Thyroid gland (tissue), 4 donors: ENCODE data around the gene NKX2-3. TPM values are rescaled to one million over a fixed set of nuclear protein-coding genes. Genes with fewer than 3 reads are reported as not detected.

Experiments
- DNase-seq, 2 donors: peaks; one replicate each; pipeline ENCODE4 v3.0.0-alpha.2; 2019
- H3K27ac ChIP-seq, 3 donors: fragments of 200-600 bp; sonication (generic); 1 replicate in 2 of 3; 2 replicates in 1 of 3; pipeline ENCODE4 v1.5.1; 2016 to 2019; ENCODE audit warnings: mild to moderate bottlenecking in 1 of 3, moderate library complexity in 1 of 3
- H3K27me3 ChIP-seq: fragments of 200-600 bp; sonication (generic); one replicate; pipeline ENCODE4 v1.5.1; 2019
- H3K36me3 ChIP-seq, 2 donors: fragments of 200-600 bp; sonication (generic); one replicate each; pipeline ENCODE4 v1.5.1; 2016 to 2019
- H3K4me1 ChIP-seq, 2 donors: fragments of 200-600 bp; sonication (generic); one replicate each; pipeline ENCODE4 v1.5.1; 2017 to 2019
- H3K4me3 ChIP-seq, 3 donors: fragments of 200-600 bp; sonication (generic); replicated peaks in 1 of 3; 1 replicate in 2 of 3; 2 replicates in 1 of 3; pipeline ENCODE4 v1.5.1; 2016; ENCODE audit warnings: mild to moderate bottlenecking in 1 of 3
- H3K9me3 ChIP-seq: fragments of 200-600 bp; sonication (generic); one replicate; pipeline ENCODE4 v1.5.1; 2017
- POLR2A ChIP-seq, 2 donors: fragments of 450-650 bp; IDR thresholded peaks; one replicate each; pipeline ENCODE4 v1.6.1; 2017; ENCODE audit warnings: antibody characterized with exemption in 2 of 2, mild to moderate bottlenecking in 2 of 2, moderate library complexity in 1 of 2
- WGBS, 2 donors: methylation state at CpG; one replicate each; pipeline ENCODE4 v1.1.5; 2017; 5-methylcytosine and 5-hydroxymethylcytosine counted together
- intact Hi-C: fragments of 100-400 bp; cut with DNase I; formaldehyde crosslinking; loops from one replicate; pipeline ENCODE4 v1.15.1; 2023
- total RNA-seq, 4 donors: library from RNA; depleted of rRNA; stranded (reverse); fragments of >200 nt; gene quantifications; one replicate each; pipeline ENCODE4 v1.2.3, GENCODE V29; 2016
- TF ChIP-seq, protein P1 (sequence below), 6 experiments: fragments of 200-600 bp in 3 of 6; fragments of 450-650 bp in 3 of 6; sonication (generic) in 3 of 6; IDR thresholded peaks; one replicate each; pipeline ENCODE4 v1.5.1; 2016 to 2019; ENCODE audit warnings: antibody characterized with exemption in 6 of 6, mild to moderate bottlenecking in 2 of 6, inconsistent platforms in 1 of 6, moderate library complexity in 1 of 6

The NKX2-3 gene
- total RNA-seq, 4 donors from 2014 or later = 3.3 TPM; not detected in 3

DNA sequence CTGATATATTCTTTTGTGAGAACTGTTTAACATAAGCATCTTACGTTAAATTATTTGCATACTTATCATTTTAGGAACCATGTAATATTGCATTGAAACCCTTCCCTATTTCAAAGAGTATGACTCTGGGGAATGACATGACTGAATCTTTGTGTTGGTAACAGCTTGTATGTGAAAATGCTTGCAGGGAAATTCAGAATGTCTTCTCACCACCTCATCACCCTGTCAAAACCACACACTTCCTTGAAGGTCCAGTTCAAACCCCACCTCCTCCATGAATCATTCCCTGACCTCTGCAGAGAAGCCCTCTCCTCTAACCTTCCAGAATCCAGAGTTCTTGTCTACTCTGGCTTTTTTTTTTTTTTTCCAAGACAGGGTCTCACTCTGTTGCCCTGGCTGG lies 26.3 kb upstream of the NKX2-3 start:
- Histone ChIP-seq H3K4me1 (no peaks in the 10 kb centered on the region), H3K9me3 (no peaks in the 10 kb centered on the region), H3K4me3 (no peak overlapping the region), H3K27me3 (no peaks in the 10 kb centered on the region), H3K36me3 (no peaks in the 10 kb centered on the region), H3K27ac (no peak overlapping the region)
- 95 to 97% methylated on average over 1 of the region's 1 CpG for WGBS, 2 donors
- TF ChIP-seq, protein P1, sequence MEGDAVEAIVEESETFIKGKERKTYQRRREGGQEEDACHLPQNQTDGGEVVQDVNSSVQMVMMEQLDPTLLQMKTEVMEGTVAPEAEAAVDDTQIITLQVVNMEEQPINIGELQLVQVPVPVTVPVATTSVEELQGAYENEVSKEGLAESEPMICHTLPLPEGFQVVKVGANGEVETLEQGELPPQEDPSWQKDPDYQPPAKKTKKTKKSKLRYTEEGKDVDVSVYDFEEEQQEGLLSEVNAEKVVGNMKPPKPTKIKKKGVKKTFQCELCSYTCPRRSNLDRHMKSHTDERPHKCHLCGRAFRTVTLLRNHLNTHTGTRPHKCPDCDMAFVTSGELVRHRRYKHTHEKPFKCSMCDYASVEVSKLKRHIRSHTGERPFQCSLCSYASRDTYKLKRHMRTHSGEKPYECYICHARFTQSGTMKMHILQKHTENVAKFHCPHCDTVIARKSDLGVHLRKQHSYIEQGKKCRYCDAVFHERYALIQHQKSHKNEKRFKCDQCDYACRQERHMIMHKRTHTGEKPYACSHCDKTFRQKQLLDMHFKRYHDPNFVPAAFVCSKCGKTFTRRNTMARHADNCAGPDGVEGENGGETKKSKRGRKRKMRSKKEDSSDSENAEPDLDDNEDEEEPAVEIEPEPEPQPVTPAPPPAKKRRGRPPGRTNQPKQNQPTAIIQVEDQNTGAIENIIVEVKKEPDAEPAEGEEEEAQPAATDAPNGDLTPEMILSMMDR (IDR thresholded peaks at IDR 0.05) = no peak
- TF ChIP-seq POLR2A (IDR thresholded peaks at IDR 0.05) = no peak
- intact Hi-C loops = no loop called here
- no peak for DNase-seq

DNA sequence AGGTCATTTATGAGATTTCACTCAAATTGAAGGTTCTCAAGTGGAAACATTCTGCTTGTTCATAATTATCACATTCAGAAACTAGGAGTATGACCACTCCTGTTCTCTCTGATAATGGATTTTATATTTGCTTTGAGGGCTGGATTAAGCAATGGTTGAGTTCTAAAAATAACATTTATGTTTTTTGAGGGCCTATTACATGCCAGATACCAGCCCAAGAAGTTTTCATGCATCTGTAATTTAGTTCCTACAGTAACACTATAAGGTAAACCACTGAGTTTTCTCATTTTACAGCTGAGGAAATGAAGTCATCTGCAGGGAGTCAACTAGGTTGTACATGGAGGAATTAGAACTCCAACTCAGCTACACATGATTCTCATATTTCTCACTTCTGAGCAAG lies 25.5 kb upstream of the NKX2-3 start:
- no peaks in the 10 kb centered on the region for H3K36me3 ChIP-seq
- no peak overlapping the region for H3K4me3 ChIP-seq
- intact Hi-C loops = no loop called here
- no peak for TF ChIP-seq POLR2A (IDR thresholded peaks at IDR 0.05)
- TF ChIP-seq, protein P1 (IDR thresholded peaks at IDR 0.05) = no peak
- no peaks in the 10 kb centered on the region for H3K27me3 ChIP-seq
- H3K4me1 ChIP-seq = no peaks in the 10 kb centered on the region
- H3K9me3 ChIP-seq = no peaks in the 10 kb centered on the region
- no peak overlapping the region for H3K27ac ChIP-seq
- DNase-seq = no peak

DNA sequence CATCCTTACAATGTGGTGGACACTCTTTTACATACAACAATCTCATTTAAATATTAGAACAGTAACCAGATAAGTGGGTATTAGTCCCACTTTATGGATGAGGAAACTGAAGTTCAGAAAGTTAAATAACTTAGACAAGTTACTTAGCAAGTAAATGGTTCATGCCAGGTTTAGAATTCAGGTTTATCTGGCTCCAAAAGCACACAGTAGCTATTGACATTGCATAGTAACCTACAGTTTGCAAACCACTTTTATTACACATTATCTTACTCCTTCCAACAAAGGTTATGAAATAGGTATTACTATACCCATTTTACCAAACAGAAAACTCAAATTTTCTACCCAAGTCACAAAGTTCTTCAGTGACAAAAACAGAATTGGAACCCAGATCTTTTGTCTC lies 19.7 kb upstream of the NKX2-3 start:
- H3K36me3 ChIP-seq = no peaks in the 10 kb centered on the region
- H3K4me3 ChIP-seq = no peak overlapping the region
- H3K9me3 ChIP-seq = no peaks in the 10 kb centered on the region
- intact Hi-C loops = no loop called here
- no peaks in the 10 kb centered on the region for H3K27me3 ChIP-seq
- no peaks in the 10 kb centered on the region for H3K4me1 ChIP-seq
- H3K27ac ChIP-seq = no peak overlapping the region
- DNase-seq = no peak
- TF ChIP-seq, protein P1 (IDR thresholded peaks at IDR 0.05) = no peak
- TF ChIP-seq POLR2A (IDR thresholded peaks at IDR 0.05) = no peak

DNA sequence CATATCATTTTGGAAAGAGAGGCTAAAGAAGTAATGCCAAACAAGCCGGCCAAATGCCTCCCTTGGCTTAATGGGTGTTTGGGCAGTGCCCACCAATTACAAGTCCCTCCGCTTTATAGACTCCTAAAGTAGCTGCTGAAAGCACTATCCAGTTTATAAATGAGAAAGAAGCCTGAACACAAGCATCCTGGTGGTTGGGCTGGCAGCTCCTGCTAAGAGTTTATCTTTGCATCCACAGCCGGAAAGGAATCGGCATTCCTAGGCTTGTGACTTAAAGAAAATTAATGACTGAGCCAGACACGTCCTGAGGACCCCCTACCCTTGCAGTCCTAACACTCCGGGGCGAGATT lies 13.1 kb upstream of the NKX2-3 start:
- H3K4me3 ChIP-seq = no peak overlapping the region
- intact Hi-C loops = no loop called here
- peaks cover 34% of the 10 kb centered on the region for H3K27me3 ChIP-seq
- H3K4me1 ChIP-seq = peaks cover 8 to 10% of the 10 kb centered on the region in 2 donors
- DNase-seq = no peak
- no peaks in the 10 kb centered on the region for H3K9me3 ChIP-seq
- no peak overlapping the region for H3K27ac ChIP-seq
- no peaks in the 10 kb centered on the region for H3K36me3 ChIP-seq
- 20 to 28% methylated on average over 7 of the region's 7 CpGs for WGBS, 2 donors
- TF ChIP-seq, protein P1 (IDR thresholded peaks at IDR 0.05) = no peak
- no peak for TF ChIP-seq POLR2A (IDR thresholded peaks at IDR 0.05)

DNA sequence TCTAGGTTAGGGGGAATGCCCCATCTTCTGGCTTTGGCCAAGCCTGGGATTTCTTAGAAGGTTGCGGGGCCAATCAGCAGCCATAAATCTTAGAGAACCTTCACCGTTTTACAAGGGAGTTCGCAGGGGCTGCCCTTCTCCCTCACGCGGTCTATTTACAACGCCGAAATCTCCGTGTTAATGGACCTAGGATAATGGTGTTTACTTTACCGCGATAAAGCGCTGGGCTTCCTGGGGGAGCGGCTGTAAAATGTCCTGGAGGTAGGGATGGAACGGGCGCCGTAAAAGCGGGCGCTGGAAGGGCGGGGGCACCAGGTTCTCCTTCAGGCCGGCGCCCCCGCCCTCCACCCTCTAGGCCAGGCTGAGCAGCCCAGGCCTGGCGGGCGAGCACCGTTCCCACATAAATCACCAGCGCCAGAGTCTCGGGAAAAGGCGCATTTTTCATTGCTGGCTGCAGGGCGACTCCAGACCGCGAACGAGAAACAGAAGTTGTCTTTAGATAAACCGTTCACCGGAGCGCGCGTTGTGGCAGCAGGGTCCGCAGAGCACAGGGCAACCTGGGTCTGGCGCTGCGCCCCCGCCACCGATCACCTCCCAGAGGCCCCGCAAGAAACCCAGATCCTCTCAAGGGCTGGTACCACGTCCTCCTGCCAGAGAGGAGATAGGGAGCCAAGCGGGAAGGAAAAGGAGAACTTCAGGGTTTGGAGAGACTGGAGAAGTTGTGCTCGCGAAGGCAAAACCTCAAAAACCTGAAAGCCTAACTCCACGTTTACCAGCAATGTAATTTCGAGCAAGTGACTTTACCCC lies 12.5 kb upstream of the NKX2-3 start:
- peaks cover 8 to 10% of the 10 kb centered on the region in 2 donors for H3K4me1 ChIP-seq
- intact Hi-C loops = no loop called here
- no peak overlapping the region for H3K27ac ChIP-seq
- no peaks in the 10 kb centered on the region for H3K36me3 ChIP-seq
- H3K27me3 ChIP-seq = peaks cover 39% of the 10 kb centered on the region
- no peaks in the 10 kb centered on the region for H3K9me3 ChIP-seq
- TF ChIP-seq POLR2A (IDR thresholded peaks at IDR 0.05) = no peak
- TF ChIP-seq, protein P1 (IDR thresholded peaks at IDR 0.05) = no peak
- 5 to 8% methylated on average over 38 to 44 of the region's 48 CpGs for WGBS, 2 donors
- DNase-seq = no peak
- H3K4me3 ChIP-seq = no peak overlapping the region
